CD4-positive, alpha-beta T cell treated with Interleukin-17A for 4 hours (primary cell): Measurements from ENCODE around the gene TOP3B.
"Not testable (repeated sequence)": the region's sequence is repeated elsewhere in the genome, so short reads cannot be mapped to it uniquely, and the experiment has no call there.

ENCODE experiments used
- DNase-seq: peaks from one replicate; pipeline ENCODE4 v3.0.0-alpha.2; 2020; ENCODE audit warnings: mixed read lengths

TOP3B gene

DNA sequence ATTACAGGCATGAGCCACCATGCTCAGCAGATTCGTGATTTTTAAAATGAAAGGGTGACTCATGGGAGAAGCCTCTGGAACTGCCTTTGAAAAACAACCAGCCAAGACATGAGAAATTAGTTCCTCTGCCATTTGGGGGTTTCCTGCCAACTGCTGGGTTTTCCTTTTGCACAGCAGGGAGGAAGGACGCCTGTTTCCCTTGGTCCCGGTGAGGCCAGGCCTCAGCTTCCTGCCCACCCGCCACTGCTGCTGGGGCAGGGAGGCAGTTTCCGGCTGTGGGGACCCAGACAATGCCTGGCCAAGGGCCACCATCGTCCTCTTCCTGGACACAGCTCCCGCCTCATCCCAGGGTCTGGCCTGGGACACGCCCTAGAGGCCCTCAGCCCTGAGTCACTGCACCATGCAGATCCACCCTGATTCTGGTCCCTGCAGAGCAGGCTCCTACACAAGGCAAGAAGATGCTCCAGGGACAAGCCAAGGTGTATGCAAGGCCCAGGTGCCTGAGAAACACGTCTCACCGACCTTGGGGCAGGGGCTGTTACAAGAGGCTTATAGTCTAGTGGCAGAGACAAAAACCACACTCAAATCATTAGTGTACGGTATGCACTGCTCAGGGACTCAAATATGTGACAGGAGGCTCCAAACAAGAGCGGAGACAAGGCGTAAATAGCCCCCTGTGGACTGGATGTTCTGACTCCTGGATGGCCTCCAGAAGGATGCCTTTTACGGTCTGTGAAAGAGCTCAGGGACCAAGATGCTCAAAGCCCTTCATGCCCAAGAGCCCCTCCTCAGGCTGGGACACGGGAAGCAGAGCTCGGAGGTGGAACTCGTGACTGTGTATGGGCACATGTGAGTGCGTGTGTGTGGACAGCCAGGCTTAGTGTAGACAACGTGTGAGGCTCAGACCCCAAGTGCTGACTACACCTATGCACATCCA is 39.9 kb downstream of the TOP3B start:
- DNase-seq = no peak

DNA sequence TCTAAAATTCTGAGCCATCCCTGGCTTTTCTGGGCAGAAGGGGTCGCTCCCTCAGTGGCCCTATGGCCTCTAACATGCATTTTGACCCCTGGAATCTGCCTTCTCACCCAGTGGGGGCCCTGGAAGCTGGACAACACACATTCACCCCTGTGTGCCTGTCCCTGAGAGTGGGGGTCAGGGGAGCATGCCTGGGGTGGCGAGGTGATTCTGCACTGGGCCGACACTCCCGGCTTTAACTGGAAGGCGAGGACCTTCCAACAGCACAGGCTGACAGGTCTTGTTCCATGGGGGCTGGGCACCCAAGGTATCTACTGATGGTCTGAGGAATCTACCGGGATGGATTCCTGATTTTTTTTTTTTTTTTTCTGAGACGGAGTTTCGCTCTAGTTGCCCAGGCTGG is 40.7 kb downstream of the TOP3B start:
- no peak for DNase-seq

DNA sequence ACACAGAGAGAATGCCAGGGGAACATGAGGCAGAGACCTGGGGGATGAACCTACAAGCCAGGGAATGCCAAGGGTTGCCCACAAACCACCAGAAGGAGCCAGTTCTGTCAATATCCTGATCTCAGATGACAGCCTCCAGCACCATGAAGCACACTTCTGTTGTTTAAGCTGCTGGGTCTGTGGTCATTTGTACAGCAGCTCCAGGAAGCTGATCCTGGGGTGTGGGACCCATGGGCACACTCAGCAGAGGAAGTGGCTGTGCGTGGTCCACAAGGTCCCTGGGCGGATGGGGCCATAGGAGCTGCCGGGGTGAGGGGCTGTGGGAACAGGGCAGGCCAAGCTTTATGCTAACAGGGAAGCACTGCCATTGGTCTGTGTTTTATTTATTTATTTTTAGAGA is 42.1 kb downstream of the TOP3B start:
- DNase-seq = no peak

DNA sequence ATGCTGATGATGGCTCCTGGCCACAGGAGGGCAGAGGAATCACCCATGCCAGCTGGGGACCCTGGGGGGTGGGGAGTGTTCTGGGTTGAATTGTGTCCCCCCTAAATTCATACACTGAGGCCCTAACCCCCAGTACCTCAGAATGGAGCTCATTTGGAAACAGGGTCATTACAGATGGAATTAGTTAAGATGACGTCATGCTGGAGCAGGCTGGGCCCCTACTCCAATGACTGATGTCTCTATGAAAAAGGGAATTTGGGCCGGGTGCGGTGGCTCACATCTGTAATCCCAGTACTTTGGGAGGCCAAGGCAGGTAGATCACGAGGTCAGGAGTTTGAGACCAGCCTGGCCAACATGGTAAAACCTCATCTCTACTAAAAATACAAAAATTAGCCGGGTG is 42.7 kb downstream of the TOP3B start:
- DNase-seq = not testable (repeated sequence)

DNA sequence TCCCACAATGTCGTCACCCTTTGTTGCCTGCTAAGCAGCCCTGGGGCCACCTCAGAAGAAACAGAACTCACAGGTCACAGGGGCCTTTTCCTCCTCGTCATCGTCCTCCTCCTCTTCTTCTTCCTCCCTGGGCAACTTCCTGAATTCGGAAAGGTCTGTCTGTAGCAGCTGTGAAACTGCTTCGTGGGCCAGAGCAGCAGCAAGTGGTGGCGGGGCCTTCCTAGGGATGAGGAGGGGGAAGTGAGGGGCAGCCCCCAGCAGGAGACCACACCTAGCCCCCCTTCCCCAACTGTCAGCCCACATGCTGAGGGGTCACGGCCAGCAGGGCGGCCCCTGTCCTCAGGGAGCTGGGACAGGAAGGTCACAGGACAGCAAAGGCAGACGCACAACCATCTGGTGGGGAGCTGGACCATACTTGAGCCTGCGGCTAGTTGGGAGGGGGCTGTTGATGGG is 43.1 kb downstream of the TOP3B start:
- DNase-seq = no peak

DNA sequence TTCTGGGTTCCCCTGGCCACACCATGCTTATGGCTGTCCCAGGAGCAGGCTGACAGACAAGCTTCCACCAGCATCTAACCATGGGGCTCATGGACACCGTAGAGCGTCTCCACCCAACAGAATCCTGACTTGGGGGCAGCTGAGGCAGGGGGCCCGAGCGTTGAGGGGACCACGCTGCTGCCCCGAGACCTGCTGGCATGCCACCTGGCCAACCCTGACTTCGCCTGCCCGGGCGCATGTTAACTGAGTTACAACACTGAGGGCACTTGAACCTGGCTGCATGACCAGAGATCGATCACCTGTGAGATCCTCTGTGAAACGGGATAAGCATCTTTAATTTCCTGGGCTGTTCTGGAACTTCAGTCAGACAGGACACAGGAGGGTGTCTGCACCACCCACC is 43.7 kb downstream of the TOP3B start:
- no peak for DNase-seq

DNA sequence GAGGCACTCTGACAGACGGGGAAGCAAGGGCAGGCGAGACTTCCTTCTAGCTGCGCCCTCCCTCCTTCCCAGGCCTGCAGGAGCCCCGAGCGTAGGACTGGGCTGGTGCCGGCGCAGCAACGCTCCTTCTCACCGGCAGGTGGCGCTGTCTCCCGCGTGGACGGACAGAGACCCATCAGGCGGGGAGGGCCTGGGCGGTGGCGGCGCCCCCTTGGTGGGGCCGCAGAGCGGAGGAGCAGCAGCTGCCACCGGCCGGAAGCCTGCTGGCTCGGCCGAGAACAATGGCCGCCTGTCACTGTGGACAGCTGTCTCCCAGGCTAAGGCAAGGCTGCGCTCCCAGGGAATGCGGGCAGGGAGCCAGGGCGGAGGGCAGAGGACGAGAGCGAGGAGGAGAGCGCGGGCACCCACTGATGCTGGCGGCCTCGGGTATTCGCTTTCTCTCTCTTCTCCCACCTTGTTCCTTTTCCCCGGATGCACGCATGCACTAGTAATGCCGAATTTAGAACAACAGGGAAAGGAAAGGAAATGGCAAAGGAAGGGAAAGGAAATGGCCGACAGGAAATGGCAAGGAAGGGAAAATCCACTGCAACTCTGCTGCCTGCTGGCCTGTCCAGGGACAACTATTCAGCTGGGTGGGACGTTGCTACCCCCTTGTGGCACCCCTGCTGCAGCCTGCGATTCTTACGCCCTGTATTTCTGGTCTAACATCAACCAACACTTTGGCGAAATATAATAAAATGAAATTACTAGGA is 44.3 kb downstream of the TOP3B start:
- DNase-seq = peak; percentile 93

DNA sequence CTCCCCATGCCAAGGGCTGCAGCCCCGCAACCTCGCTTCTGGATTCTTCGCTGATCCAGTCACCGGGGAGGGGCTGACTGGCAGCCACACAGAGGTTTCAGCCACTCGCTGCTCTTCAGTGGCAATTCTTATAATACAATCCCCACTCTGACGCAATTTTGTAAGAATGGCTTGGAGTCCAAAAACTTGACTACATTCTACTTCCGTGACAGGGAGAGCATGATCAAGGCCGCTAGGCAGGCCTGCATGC is 44.8 kb downstream of the TOP3B start:
- DNase-seq = no peak

DNA sequence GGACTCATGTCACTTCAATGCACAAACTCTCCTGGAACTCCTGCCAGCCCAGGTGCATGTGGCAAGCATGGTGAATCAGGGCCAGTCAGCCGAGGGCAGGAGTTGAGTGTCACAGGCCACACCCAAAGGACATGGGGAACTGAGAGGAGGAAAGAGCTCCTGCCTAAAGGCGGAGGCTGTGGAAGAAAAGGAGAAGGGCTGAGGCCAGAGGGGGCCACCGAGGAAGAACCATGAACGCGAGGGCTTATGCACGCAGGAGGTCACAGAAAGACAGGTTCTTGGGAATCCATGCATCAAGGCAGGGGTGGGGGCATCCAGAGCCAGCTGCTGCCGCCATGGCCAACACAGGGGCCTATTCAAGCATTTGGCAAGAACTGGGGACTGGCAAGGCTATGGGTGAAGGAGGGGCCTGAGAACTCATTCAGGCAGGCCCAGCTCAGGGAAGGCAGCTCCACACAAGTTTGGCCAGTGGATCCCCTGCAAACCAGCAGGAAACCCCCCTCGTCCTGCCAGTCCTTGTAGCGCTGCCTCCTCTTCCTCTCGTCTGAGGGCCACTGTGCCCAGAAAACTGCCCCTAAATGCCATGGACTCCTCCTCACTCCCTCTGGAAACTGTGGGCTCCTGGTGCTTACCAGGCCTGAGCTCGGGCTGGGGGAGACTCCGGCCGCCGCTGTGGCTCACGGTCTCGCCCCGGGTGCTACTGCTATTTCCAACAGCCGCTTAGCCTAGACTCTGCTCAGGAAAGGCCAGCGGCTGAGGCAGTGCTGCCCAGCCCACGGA is 45.4 kb downstream of the TOP3B start:
- no peak for DNase-seq

DNA sequence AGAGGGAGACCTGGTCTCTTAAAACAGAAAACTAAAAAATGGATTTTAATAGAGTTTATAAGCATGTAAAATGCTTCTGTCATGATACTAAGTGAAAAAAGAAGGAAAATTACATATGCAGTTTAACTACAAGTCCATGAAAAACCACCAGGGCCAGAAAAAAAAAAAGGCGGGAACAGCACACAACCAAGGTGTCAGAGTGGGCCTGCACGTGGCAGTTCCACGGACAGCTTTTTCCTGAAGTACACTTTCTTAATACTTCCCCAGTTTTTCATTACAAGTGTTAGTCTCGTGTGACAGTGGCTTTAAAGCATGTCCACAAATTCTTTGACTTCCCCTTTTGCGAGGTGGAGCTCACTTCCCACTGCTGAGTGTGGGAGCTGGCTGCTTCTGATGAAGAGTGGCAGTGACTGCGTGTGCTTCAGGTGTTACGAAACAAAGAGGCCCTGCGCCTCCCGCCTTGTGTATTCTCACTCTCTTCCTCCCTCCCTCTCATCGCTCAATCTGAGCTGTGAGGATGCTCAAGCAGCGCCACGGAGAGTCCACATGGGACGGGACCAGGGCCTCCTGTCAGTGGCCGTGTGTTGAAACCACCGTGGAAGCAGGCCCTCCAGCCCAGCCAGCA is 46.3 kb downstream of the TOP3B start:
- DNase-seq = no peak

DNA sequence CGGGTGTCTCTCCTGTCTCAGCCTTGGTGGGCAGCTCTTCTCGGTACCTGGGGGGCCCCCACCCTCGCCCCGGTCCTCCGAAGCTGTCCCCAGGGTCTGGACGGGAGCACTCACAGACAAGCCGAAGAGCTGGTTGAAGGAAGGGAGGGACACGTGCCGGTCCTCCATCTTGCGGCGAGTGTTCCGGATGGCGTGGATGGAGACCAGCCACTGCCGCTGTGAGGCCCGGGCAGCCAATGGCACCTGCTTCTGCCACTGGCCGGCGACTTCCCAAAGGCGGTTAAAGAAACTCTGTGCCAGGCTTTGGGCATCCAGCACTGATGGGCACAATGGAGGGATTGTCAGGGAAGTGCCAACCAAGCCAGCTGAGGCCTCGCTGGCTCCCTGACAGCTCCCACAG is 48.7 kb downstream of the TOP3B start:
- DNase-seq = no peak

DNA sequence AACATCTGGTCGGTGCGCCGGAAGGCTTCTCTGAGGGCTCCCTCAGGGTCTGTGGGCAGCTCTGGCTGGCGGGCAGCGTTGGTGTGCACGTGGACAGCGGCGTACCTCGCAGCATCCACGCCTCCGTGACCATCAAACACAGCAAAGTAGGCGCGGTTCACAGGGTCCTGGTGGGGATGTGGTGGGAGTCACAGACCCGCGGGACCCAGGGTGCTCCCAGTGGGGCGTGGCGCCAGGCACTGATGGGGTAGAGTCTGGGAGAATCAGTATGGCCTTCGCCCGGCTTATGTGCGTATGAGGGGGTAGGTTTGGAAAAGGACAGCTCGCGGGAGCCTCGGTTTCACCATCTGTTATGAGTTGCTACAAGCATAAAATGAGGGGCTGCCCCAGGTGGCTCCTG is 49.2 kb downstream of the TOP3B start:
- no peak for DNase-seq

DNA sequence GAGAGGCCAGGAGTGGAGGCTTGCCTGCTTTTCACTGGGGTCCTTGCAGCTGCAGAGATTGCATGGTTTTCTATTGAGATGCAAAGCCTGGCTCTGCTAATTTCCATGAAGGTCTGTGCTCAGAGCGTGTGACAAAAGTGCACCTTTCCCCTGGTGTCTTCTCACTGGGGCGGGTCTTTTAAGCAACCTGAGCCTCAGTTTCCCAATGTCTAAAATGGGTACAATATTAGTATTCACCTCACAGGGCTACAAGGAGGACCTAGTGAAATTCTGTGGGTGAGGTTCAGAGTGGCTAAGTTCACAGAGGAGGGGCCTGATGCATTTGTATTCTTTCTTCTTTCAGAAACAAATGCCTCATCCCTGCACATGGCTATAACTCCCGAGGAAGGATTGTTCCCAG is 50.2 kb downstream of the TOP3B start:
- DNase-seq = no peak

DNA sequence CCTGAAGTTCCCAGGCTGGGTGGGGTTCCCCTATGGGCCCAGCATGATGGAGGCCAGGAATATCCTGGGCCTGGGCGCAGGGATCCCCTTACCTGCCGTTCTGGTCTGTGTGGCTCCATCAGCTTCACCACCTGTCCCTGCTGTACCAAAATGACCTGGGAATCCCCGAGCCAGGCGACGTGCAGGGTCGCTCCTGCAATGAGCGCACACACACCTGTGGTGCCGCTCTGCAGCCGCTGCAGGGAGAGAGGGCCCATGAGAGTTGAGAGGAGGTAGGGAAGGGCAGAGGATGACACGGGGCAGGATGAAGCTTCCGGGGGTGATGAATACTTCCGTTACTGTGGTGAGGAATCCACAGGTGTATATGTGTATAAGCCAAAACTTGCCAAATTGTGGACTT is 51.5 kb downstream of the TOP3B start:
- DNase-seq = no peak

DNA sequence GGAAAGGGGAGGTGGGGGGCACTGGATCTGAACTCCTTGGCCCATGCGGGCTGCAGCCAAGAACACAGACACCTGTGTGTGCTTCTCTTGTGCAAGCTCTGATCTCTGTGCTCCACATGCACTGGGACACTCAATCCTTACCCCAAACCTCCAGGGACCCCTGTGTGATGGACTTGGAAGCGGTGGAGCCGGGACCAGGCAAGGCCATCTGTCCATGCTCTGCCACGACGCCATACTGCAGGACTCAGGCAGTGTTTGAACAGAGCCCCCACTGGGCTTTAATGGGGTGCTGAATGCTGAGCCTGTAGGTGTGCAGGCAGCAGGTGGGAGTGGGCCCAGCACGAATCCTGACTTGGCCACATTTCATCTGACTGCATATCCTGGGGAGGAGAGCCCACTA is 53.3 kb downstream of the TOP3B start:
- no peak for DNase-seq

DNA sequence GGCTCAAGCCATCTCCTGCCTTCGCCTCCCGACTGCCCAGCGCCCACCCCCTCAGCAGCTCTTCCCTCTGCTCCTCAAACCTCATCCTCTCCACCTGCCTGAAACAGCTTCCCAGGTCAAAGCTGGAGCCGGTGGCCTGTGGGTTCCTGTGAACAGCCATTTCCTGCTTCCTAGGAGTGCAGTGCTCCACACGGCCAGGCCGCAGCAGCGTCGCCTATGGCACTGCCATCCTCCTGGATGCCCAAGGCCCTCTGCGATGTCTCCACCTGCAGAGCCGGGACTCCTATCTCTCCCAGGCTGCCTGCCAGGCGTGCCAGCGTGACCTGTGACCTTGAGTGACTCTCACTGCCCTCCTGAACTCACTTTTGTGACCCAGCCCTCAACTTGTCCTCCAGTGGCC is 54.5 kb downstream of the TOP3B start:
- DNase-seq = no peak

DNA sequence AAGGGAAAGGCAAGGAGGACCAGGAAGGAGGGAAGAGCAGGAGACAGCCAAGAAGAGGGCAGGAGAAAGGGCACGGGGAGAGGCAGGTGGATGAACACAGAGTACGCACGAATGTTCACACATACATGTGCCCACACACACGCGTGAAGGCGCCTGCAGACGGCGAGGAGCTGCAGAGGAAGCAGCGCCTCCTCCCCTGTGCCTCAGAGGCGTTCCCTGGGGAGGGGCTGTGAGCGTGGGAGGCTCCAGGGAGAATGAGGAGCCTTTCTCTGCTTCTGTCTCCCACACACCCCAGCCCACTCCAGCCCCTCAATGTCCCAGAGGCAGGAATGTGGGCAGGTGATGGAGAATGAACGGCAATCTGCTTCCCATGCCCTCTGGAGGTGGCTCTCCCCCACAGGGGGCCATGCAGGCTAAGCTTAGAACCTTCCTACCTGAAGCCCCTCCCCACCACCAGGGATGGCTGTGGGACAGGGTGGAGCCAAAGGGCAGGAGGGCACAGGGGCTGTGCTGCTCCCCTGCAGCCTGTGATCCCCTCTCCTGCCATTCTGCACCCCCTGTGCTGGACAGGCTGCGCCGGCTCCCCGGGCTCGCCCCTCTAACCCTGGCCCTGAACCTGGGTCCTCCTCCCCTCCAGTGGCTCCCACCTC is 55.3 kb downstream of the TOP3B start:
- DNase-seq = no peak

DNA sequence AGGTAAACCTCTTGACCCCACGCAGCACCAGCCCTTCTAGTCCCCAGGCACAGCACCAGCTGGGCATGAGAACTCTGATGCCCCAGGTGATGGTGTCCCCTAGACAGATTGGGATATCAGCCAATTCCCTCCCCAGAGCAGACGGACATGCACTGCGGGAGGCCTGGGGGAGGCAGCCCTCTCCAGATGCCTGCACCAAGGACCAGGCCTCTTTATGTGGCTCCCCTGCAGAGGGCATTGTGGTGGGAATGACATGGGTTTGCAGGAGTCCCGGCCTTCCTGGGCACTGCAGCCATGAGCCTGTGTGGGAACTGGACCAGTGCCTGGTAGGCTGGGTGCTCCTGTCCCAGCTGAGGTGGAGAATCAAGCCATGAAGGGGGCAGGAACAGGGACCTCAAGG is 55.9 kb downstream of the TOP3B start:
- no peak for DNase-seq

DNA sequence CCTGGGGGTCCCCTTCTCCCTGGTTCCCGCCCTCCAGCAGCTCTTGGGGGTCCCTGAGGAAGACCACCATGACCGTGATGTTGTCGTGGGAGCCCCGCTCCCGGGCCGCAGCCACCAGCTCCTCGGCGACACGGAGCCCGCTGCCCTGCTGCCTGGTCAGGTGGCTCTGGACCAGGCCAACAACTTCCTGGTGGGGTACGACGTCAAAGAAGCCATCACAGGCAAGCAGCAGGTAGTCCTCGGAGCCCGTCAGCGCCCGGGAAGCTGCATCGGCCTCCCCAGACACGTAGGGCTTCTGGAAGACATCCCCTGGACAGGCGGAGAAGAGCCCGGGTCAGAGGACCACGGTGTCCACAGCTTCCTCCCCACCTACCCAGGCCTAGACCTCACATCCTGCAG is 59.4 kb downstream of the TOP3B start:
- no peak for DNase-seq

DNA sequence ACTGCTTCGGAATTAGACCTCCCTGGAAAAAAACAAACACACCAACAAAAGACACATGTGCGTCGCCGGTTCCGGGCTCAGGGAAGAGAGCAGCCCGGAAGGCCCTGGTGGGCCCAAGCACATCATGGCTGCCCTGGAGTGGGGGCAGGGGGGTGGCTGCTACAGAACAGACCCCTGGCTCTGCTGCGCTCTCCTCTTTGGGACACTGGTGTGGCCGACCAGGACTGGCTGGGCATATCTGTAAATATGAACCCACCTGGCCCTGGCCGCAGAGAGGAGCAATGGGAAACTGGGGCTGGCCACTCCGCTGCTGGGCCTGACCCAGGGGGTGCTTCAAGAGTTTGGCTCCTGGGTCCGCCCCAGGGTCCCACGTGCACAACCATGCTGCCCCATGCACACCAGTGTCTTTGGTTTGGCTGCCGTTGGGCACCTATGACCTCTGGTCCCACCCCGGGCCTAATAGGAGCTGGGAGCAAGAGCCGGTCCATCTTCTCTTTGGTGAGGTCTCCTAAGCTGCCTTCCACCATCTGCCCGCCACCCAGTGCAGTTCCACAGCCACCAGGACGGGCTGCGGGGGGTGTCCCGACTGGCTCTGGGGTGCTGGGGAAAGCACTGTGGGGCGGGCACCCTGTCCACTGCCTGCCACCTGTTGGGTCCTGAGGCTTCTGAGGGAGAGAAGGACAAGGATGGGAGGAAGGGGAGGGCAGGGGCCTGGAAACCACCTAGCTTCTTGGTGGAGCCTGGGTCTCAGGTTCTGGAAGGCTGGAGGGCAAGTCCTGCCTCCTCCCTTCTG is 60.0 kb downstream of the TOP3B start:
- DNase-seq = no peak

DNA sequence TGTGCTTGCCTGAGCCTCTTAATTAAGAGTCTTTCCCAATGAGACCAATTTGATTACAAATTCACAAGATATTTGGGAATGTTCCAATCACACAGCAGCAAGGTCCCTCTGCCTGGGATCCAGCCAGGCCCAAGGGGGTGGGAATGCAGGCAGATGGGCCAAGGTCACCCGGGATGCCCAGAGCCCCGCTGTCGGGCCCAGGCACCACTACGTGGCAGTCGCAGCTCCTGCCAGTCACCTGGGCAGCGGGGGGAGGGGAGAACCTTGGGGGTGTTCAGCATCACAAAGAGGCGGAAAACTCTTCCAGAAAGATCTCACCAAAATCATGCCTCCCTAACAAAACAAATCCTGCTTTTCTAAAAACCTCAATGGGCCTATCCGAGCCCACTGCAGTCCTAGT is 60.9 kb downstream of the TOP3B start:
- no peak for DNase-seq

DNA sequence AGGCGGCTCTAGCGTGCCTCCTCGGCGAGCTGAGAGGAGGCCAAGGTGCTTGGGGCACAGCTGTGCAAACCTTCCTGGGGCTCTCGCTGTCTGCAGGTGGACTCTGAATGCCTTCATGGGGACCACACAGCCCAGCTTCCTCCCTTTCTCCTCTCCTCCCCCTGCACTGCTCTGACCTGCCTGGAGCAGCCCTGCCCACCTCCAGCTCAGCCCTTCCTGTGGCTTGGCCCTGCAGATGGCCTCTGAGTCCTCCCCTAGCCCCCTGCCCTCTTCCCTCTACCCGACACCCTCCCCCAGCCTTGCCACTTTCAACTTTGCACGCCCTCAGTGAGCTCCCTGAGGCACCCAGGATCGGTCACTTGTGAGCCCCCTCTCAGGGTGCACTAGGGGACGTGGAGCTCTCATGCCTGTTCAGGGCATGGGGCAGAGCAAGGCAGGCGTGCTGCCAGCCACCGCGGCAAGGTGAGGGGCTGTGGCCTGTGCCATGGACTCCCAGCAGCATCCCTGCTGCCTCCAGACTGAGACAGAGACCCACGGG is 61.3 kb downstream of the TOP3B start:
- DNase-seq = no peak
